ENCODE results near the gene NTN1. TPM values are rescaled to one million over a fixed set of nuclear protein-coding genes. Genes with fewer than 3 reads are reported as not detected.

The NTN1 gene
- total and polyA plus RNA-seq, 8 donors = 2.0 to 12.9 (median 9.0) TPM

DNA sequence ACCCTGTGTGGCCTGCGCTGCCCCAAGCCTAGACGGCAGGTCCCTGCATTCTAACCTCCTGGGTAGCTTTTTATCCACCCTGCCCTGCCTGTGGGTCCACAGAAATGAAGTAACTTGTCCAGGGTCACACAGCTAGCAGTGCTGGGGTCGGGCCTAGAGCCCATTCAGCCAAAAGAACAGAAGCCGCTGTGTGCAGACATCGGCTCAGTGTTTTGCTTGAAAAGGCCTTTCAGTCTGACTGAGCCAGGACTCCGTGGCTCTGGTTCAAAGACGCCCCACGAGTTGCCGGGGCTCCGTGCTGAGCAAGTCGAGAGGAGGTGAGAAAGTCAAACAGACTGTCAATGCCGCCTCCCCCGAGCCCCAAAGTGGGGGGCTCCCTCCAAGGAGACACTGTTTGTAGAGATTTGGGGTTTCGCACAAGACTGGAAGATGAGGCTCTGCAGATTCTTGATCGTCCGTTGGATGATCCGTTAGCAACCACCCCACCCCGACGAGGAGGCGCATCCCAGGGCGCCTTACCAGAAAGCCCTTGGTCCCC lies 226.2 kb downstream of the NTN1 start:
- ATAC-seq (no peak), DNase-seq (peak in 1 of 4 donors; percentile 33)
- Histone ChIP-seq H3K4me3 (no peak overlapping the region), H3K27me3 (no peaks in the 10 kb centered on the region), H3K4me1 (peaks cover 0 to 5% of the 10 kb centered on the region in 2 donors), H3K27ac (no peak overlapping the region), H3K9me3 (no peaks in the 10 kb centered on the region), H3K36me3 (peaks cover 0 to 24% of the 10 kb centered on the region in 2 donors)
- intact Hi-C loops (cut with DNase I) = no loop called here
- TF ChIP-seq CTCF (IDR thresholded peaks at IDR 0.05) = no peak

GRCh38 chr17:9249245-9249953 lies 228.1 kb downstream of the NTN1 start:
- ATAC-seq (no peak), DNase-seq (peak in 1 of 4 donors; percentile 43)
- no peak for TF ChIP-seq CTCF (IDR thresholded peaks at IDR 0.05)
- H3K36me3 ChIP-seq = peaks cover 0 to 24% of the 10 kb centered on the region in 2 donors
- no peaks in the 10 kb centered on the region for H3K4me1 ChIP-seq
- H3K27me3 ChIP-seq = no peaks in the 10 kb centered on the region
- no peaks in the 10 kb centered on the region for H3K9me3 ChIP-seq
- H3K27ac ChIP-seq = no peak overlapping the region
- no peak overlapping the region for H3K4me3 ChIP-seq
- intact Hi-C loops (cut with DNase I) = no loop called here

DNA sequence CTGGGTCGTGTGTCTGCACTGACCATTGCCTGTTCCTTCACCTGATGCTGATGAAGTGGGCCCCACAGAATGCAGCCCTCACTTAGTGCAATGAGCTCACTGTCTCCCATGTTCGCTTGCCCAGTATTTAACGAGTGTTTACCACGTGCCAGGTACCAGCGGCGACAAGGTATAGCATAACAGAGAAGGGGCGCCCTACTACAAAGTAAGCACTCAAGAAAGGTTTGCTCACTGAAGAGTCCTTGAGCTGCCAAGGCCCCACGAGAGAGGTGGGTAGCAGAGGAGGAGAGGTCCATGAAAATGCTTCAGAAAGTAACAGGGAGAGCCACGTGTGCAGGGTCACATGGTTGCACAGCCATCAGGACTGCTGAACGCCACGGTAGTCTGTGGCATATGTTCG lies 230.0 kb downstream of the NTN1 start:
- peak; percentile 84 for ATAC-seq
- DNase-seq = peak in 3 of 4 donors; percentile 28 to 81 (median 66)
- TF ChIP-seq CTCF (IDR thresholded peaks at IDR 0.05) = no peak

GRCh38 chr17:9253308-9253707 lies 232.0 kb downstream of the NTN1 start:
- Histone ChIP-seq H3K4me3 (no peak overlapping the region), H3K27ac (no peak overlapping the region), H3K27me3 (no peaks in the 10 kb centered on the region), H3K9me3 (no peaks in the 10 kb centered on the region), H3K4me1 (peaks cover 3 to 14% of the 10 kb centered on the region in 2 donors), H3K36me3 (peaks cover 0 to 14% of the 10 kb centered on the region in 2 donors)
- DNase-seq (peak in 1 of 4 donors; percentile 10), ATAC-seq (no peak)
- no peak for TF ChIP-seq CTCF (IDR thresholded peaks at IDR 0.05)
- intact Hi-C loops (cut with DNase I) = no loop called here

More for the DNA sequence above, 230.0 kb downstream of the NTN1 start:
- Histone ChIP-seq H3K4me3 (no peak overlapping the region), H3K36me3 (peaks cover 0 to 24% of the 10 kb centered on the region in 2 donors), H3K27ac (no peak overlapping the region), H3K27me3 (no peaks in the 10 kb centered on the region), H3K9me3 (no peaks in the 10 kb centered on the region), H3K4me1 (peaks cover 0 to under 1% of the 10 kb centered on the region in 2 donors)
- intact Hi-C loops (cut with DNase I) = no loop called here

GRCh38 chr17:9254841-9255240 lies 233.5 kb downstream of the NTN1 start:
- H3K27ac ChIP-seq = no peak overlapping the region
- intact Hi-C loops (cut with DNase I) = no loop called here
- TF ChIP-seq CTCF (IDR thresholded peaks at IDR 0.05) = no peak

More at GRCh38 chr17:9254841-9255240, 233.5 kb downstream of the NTN1 start:
- H3K4me3 ChIP-seq = no peak overlapping the region
- no peaks in the 10 kb centered on the region for H3K27me3 ChIP-seq
- DNase-seq (no peak), ATAC-seq (no peak)
- H3K36me3 ChIP-seq = peaks cover 0 to under 1% of the 10 kb centered on the region in 2 donors
- H3K4me1 ChIP-seq = peaks cover 3 to 14% of the 10 kb centered on the region in 2 donors
- no peaks in the 10 kb centered on the region for H3K9me3 ChIP-seq
